PC-9 (cell line): ENCODE data around the gene MED22. TPM values are rescaled to one million over a fixed set of nuclear protein-coding genes. Genes with fewer than 3 reads are reported as not detected.
"Not testable (repeated sequence)": the region's sequence is repeated elsewhere in the genome, so short reads cannot be mapped to it uniquely, and the experiment has no call there.

Experiments
- BruUV-seq: library from RNA; stranded (reverse); fragments of 400-500 nt; replicated peaks from 2 replicates; lab custom pipeline; 2021; lab: Mats Ljungman, UMichigan
- CTCF ChIA-PET: fragments of 300-600 bp; sonication (Branson Sonifier 250); formaldehyde crosslinking; loops from one replicate; lab custom pipeline; 2022; ENCODE audit warnings: antibody characterized with exemption; lab: Charles Lee
- POLR2A ChIA-PET: fragments of 300-600 bp; sonication (Branson Sonifier 250); formaldehyde crosslinking; loops from one replicate; lab custom pipeline; 2022; ENCODE audit warnings: antibody characterized with exemption; ENCODE audit not compliant: unreplicated experiment; lab: Charles Lee
- DNase-seq, 2 experiments: peaks; one replicate each; pipeline versions ENCODE4 v3.0.0 to v3.0.0-alpha.2; 2015 to 2022; ENCODE audit warnings: mixed read lengths in 1 of 2
- H2AFZ ChIP-seq: fragments of 200-600 bp; sonication (generic); 2 replicates; pipeline ENCODE4 v1.8.1; 2017; ENCODE audit warnings: antibody characterized with exemption
- H3F3A ChIP-seq: fragments of 200-600 bp; sonication (generic); 2 replicates; pipeline ENCODE4 v1.8.1; 2017; ENCODE audit warnings: antibody characterized with exemption, mild to moderate bottlenecking, low read depth; ENCODE audit not compliant: insufficient read depth
- H3K27ac ChIP-seq: fragments of 200-600 bp; sonication (generic); 2 replicates; pipeline ENCODE4 v1.6.1; 2016; ENCODE audit warnings: mixed run types
- H3K27me3 ChIP-seq: fragments of 200-600 bp; sonication (generic); 2 replicates; pipeline ENCODE4 v1.6.1; 2016; ENCODE audit warnings: low read depth, mixed run types; ENCODE audit not compliant: insufficient read depth
- H3K36me3 ChIP-seq: fragments of 200-600 bp; sonication (generic); 2 replicates; pipeline ENCODE4 v1.6.1; 2016; ENCODE audit warnings: low read depth, mixed run types
- H3K4me1 ChIP-seq: fragments of 200-600 bp; sonication (generic); replicated peaks from 2 replicates; pipeline ENCODE4 v1.6.1; 2016; ENCODE audit warnings: mixed run types; ENCODE audit not compliant: insufficient read depth
- H3K4me2 ChIP-seq: fragments of 200-600 bp; sonication (generic); 2 replicates; pipeline ENCODE4 v1.6.1; 2017; ENCODE audit warnings: mixed run types
- H3K4me3 ChIP-seq: fragments of 200-600 bp; sonication (generic); 2 replicates; pipeline ENCODE4 v1.6.1; 2016; ENCODE audit warnings: mixed run types
- H3K79me2 ChIP-seq: fragments of 200-600 bp; sonication (generic); 2 replicates; pipeline ENCODE4 v1.6.1; 2017; ENCODE audit warnings: low read depth, mixed run types
- H3K9me2 ChIP-seq: fragments of 200-600 bp; sonication (generic); 2 replicates; pipeline ENCODE4 v1.8.1; 2017; ENCODE audit warnings: mild to moderate bottlenecking; ENCODE audit not compliant: insufficient read depth
- H3K9me3 ChIP-seq: fragments of 200-600 bp; sonication (generic); 2 replicates; pipeline ENCODE4 v1.8.1; 2016; ENCODE audit warnings: low read depth; ENCODE audit not compliant: insufficient read depth
- H4K20me1 ChIP-seq: fragments of 200-600 bp; sonication (generic); 2 replicates; pipeline ENCODE4 v1.8.1; 2017; ENCODE audit not compliant: insufficient read depth
- EZH2 ChIP-seq: fragments of 200-600 bp; sonication (generic); IDR thresholded peaks from 2 replicates; pipeline ENCODE4 v1.8.0; 2017; ENCODE audit warnings: antibody characterized with exemption, low read depth
- intact Hi-C: fragments of 100-400 bp; cut with micrococcal nuclease; formaldehyde crosslinking; loops from one replicate; pipeline ENCODE4 v1.10.0; 2022; ENCODE audit not compliant: unreplicated experiment
- total RNA-seq: library from RNA; stranded (reverse); gene quantifications from 2 replicates; pipeline ENCODE4 v1.2.3, GENCODE V29; 2021
- TF ChIP-seq, protein P1 (sequence below): fragments of 200-600 bp; sonication (generic); conservative IDR thresholded peaks from 2 replicates; pipeline ENCODE4 v1.6.1; 2017; ENCODE audit warnings: mixed run types, antibody characterized with exemption, mild to moderate bottlenecking, moderate library complexity

MED22 gene
- total RNA-seq, 1 experiment from 2014 or later: 38.7 TPM

DNA sequence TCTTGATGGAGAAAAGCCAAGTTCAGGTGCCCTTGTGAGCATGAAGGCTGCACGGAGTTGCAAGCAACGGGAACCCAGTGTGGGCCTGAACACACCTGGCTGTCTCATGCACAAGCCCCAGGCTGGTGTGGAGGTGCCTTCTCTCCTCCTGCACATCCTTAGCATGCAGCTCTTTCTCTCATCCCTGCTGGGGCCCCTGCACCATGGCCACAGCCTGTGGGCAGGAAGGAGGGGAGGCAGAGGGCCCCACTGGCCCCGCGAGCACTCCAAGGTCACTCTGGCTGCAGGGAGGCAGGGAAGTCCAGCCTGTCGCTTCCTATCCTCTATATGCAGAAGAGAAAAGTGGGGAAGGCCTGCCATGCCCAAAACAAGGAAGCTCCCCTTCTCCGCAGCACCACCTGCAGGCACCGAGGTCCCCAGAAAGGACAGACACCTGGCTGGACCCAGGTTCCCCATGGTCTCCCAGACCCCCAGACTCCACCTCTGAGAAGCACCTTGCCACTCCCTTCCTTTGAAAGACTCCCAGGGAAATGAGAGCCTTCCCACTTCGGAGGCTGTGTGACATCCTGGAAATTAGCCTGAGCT lies 46.8 kb upstream of the MED22 start:
- TF ChIP-seq, protein P1, sequence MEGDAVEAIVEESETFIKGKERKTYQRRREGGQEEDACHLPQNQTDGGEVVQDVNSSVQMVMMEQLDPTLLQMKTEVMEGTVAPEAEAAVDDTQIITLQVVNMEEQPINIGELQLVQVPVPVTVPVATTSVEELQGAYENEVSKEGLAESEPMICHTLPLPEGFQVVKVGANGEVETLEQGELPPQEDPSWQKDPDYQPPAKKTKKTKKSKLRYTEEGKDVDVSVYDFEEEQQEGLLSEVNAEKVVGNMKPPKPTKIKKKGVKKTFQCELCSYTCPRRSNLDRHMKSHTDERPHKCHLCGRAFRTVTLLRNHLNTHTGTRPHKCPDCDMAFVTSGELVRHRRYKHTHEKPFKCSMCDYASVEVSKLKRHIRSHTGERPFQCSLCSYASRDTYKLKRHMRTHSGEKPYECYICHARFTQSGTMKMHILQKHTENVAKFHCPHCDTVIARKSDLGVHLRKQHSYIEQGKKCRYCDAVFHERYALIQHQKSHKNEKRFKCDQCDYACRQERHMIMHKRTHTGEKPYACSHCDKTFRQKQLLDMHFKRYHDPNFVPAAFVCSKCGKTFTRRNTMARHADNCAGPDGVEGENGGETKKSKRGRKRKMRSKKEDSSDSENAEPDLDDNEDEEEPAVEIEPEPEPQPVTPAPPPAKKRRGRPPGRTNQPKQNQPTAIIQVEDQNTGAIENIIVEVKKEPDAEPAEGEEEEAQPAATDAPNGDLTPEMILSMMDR: no peak
- no peak for TF ChIP-seq EZH2
- Histone ChIP-seq H3K36me3 (no peaks in the 10 kb centered on the region), H3K27ac (no peak overlapping the region), H3F3A (no peaks in the 10 kb centered on the region), H4K20me1 (no peaks in the 10 kb centered on the region), H3K79me2 (no peaks in the 10 kb centered on the region), H3K9me2 (no peaks in the 10 kb centered on the region), H3K4me3 (no peak overlapping the region), H3K4me2 (no peak overlapping the region), H3K9me3 (no peaks in the 10 kb centered on the region), H2AFZ (no peak overlapping the region), H3K4me1 (no peaks in the 10 kb centered on the region), H3K27me3 (peaks cover 48% of the 10 kb centered on the region)
- ChIA-PET POLR2A (interaction anchor here (0.5 to 0.7 kb wide), 2 partner anchors 21 to 47 kb away, joined by 3 to 5 read pairs; no protein-coding TSS in a partner anchor), CTCF (no interaction called here)
- no TSS peak for BruUV-seq
- intact Hi-C loops: no loop called here
- DNase-seq: no peak

DNA sequence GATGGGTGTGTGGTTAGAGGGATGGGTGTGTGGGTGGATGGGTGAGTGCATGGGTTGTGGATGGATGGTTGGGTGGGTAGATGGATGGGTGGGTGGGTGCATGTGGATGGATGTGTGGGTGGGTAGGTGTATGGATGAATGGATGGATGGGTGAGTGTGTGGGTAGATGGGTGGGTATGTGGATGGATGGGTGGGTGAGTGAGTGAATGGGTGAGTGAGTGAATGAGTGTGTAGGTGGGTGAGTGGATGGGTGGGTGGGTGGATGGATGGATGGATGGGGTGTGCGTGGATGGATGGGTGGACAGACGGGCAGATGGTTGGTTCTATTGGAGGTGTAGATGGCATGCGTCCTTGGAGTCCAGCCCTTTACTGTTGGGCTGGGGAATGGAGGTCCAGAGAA lies 45.5 kb upstream of the MED22 start:
- no TSS peak for BruUV-seq
- intact Hi-C loops: no loop called here
- ChIA-PET POLR2A (no interaction called here), CTCF (no interaction called here)
- no peaks in the 10 kb centered on the region for H3F3A ChIP-seq
- no peaks in the 10 kb centered on the region for H3K4me1 ChIP-seq
- H3K9me3 ChIP-seq: no peaks in the 10 kb centered on the region
- H4K20me1 ChIP-seq: no peaks in the 10 kb centered on the region
- H2AFZ ChIP-seq: no peak overlapping the region
- TF ChIP-seq, protein P1: no peak
- TF ChIP-seq EZH2: no peak
- no peak overlapping the region for H3K4me2 ChIP-seq
- H3K4me3 ChIP-seq: no peak overlapping the region
- no peaks in the 10 kb centered on the region for H3K36me3 ChIP-seq
- H3K27ac ChIP-seq: no peak overlapping the region
- H3K9me2 ChIP-seq: no peaks in the 10 kb centered on the region
- DNase-seq: no peak
- H3K79me2 ChIP-seq: no peaks in the 10 kb centered on the region
- H3K27me3 ChIP-seq: peaks cover 56% of the 10 kb centered on the region

GRCh38 chr9:133392308-133392707 lies 44.4 kb upstream of the MED22 start:
- CTCF ChIA-PET, H3K4me1 ChIP-seq, H3K79me2 ChIP-seq, H3K4me3 ChIP-seq, H3K36me3 ChIP-seq, BruUV-seq, H3K9me2 ChIP-seq, POLR2A ChIA-PET, H2AFZ ChIP-seq, H3F3A ChIP-seq, intact Hi-C loops, DNase-seq, H3K4me2 ChIP-seq, H3K9me3 ChIP-seq, H3K27ac ChIP-seq, H4K20me1 ChIP-seq: not testable (repeated sequence)
- H3K27me3 ChIP-seq: peaks cover 46% of the 10 kb centered on the region

DNA sequence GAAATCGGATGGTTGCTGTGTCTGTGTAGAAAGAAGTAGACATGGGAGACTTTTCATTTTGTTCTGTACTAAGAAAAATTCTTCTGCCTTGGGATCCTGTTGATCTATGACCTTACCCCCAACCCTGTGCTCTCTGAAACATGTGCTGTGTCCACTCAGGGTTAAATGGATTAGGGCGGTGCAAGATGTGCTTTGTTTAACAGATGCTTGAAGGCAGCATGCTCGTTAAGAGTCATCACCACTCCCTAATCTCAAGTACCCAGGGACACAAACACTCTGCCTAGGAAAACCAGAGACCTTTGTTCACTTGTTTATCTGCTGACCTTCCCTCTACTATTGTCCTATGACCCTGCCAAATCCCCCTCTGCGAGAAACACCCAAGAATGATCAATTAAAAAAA lies 43.5 kb upstream of the MED22 start:
- H3K79me2 ChIP-seq, H3K4me3 ChIP-seq, H3K36me3 ChIP-seq, CTCF ChIA-PET, H2AFZ ChIP-seq, H3K9me2 ChIP-seq, POLR2A ChIA-PET, H4K20me1 ChIP-seq, BruUV-seq, H3K9me3 ChIP-seq, intact Hi-C loops, H3F3A ChIP-seq, DNase-seq, H3K27ac ChIP-seq, H3K4me1 ChIP-seq: not testable (repeated sequence)
- Histone ChIP-seq H3K27me3 (peaks cover 40% of the 10 kb centered on the region), H3K4me2 (0 out of 2 replicates have a peak overlapping the region, but pooled peaks have one; percentile 23)
